ENCODE measurements around the gene MKLN1.

MKLN1 gene

DNA sequence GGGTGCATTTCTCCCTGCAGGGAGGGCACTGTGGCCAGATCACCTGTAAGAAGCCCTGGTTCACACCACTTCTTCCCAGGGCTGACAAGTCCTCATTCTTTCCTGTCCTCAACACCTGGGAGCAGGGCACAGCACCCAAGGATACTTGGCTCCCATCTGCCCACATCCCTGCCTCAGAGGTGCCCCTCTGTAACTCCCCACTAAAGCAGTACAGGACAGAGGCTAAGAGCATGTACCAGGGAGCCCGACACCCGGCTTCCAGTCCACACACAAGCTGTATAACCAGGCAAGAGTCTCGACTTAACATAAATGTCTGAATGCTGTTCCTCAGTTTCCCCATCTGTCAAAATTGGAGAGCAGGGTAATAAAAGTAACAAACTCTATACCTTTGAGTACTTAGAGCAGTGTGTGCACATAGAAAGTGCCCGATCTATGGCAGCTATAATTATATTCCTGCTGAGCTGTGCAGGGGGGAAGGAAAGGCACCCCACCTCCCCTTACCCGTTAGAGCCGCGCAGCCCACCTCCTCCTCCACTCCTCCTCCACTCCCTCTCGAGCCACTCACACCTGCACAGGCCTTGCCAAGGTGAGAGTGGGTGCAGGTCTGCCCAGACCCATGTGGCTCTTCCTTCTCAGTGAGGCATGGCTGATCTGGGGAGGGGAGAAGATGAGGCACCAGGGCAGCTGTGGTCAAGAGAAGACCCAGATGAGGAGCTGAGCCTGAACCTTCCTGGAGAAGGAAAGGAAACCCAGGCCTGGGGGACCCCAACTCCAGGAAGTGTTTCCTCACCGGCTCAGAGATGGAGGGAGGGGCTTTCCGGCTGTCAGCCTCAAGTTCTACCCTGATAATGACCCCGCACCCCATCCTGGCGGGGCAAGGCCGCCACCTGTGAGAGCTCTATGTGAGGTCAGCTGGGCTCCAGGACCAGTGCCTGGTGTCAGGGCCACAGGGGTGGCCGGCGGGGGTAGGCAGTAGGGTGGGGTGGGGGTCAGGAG is 206.2 kb downstream of the MKLN1 start:
- in situ Hi-C loops (cut with HindIII; ENCODE audit: low pct_ligation_motif_present, low sequenced_read_pairs) = no loop called here
- no peak overlapping the region for H3K27ac ChIP-seq
- H3K27me3 ChIP-seq (replicated peaks) = no peaks in the 10 kb centered on the region
- no peaks in the 10 kb centered on the region for H3K36me3 ChIP-seq (replicated peaks)
- no peak overlapping the region for H3K4me3 ChIP-seq (ENCODE audit: low read depth, low read length)
- TF ChIP-seq, protein P1, sequence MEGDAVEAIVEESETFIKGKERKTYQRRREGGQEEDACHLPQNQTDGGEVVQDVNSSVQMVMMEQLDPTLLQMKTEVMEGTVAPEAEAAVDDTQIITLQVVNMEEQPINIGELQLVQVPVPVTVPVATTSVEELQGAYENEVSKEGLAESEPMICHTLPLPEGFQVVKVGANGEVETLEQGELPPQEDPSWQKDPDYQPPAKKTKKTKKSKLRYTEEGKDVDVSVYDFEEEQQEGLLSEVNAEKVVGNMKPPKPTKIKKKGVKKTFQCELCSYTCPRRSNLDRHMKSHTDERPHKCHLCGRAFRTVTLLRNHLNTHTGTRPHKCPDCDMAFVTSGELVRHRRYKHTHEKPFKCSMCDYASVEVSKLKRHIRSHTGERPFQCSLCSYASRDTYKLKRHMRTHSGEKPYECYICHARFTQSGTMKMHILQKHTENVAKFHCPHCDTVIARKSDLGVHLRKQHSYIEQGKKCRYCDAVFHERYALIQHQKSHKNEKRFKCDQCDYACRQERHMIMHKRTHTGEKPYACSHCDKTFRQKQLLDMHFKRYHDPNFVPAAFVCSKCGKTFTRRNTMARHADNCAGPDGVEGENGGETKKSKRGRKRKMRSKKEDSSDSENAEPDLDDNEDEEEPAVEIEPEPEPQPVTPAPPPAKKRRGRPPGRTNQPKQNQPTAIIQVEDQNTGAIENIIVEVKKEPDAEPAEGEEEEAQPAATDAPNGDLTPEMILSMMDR (IDR thresholded peaks at IDR 0.05; ENCODE audit: low read depth, low read length, missing control alignments) = no peak
- no peak for DNase-seq

DNA sequence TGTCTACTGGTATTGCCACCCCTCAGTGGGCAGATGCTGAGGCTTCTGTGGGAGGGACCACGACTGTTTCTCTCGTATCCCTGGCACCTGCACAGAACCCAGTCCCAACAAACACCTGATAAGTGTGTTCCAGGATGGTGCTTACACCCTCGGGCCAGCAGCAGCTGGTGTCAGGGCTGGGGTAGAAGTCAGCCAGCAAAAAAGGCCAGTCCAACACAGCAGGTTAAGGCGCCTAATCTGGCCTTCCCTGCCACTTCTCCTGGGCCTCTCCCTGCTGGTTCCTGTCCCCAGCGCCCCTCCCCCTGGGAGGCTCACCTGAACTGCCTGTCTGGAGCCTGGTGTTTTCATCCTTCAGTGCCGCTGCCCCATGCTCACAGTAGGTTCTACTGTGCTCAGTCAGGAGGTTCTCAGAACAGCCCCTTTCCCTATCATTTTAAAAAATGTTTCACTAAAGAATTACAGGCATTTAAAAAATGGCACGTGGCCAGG is 208.7 kb downstream of the MKLN1 start:
- Histone ChIP-seq H3K36me3 (replicated peaks) (no peaks in the 10 kb centered on the region), H3K27me3 (replicated peaks) (no peaks in the 10 kb centered on the region), H3K27ac (no peak overlapping the region), H3K4me3 (ENCODE audit: low read depth, low read length) (no peak overlapping the region)
- no peak for DNase-seq
- TF ChIP-seq, protein P1 (IDR thresholded peaks at IDR 0.05; ENCODE audit: low read depth, low read length, missing control alignments) = no peak
- in situ Hi-C loops (cut with HindIII; ENCODE audit: low pct_ligation_motif_present, low sequenced_read_pairs) = no loop called here

DNA sequence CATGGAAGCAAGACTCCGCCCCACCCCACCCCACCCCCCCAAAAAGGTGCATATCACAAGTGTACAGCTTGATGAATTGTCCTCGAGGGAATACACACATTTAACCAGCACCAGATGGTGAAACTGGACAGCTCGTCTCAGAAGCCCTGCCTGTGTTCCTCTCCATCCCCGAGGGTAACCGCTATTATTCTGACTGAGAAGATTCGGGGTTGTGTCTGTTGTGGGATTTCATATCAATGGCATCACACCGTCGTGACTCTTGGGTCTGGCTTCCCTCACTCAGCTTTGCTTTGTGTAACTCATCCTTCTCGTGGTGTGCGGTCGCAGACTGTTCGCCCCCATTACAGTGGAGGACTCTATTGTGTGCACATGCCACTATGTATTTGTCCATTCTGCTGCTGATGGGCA is 209.9 kb downstream of the MKLN1 start:
- no peak overlapping the region for H3K4me3 ChIP-seq (ENCODE audit: low read depth, low read length)
- H3K27ac ChIP-seq = no peak overlapping the region
- no peak for DNase-seq
- in situ Hi-C loops (cut with HindIII; ENCODE audit: low pct_ligation_motif_present, low sequenced_read_pairs) = no loop called here
- no peaks in the 10 kb centered on the region for H3K36me3 ChIP-seq (replicated peaks)
- TF ChIP-seq, protein P1 (IDR thresholded peaks at IDR 0.05; ENCODE audit: low read depth, low read length, missing control alignments) = no peak
- no peaks in the 10 kb centered on the region for H3K27me3 ChIP-seq (replicated peaks)

DNA sequence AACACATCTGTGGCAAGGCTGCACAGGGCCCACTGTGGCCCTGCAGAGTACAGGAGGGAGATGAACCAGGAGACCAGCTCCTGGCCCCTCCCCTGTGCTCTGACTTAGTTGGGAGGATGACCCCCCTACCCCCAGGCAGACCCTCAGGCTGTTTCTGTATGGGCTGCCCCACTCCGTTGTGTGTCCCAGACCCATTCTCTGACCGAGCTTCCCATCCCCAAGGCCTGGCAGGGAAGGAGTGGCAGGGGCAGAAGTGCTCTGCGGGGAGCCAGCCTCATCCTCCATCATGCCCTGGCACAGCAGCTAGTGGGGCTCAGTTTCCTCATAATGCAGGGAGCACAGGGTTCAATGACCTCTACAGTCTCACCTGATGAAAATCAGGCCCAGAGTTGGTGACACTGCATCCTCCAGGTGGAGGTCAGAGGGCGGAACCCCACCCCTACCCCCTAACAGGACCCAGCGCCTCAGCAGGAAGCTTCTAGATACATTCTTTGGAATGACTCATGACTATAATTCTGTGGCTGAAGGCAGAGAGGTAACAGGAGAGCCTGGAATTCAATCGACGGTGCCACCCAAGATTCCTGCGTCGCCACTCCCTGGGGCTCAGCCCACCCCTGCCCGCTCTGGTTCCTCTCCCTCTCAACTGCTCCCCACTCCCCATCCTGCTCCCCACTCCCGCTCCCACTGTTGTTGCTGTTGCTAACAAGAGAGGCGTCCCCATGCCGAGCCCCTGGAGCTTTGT is 210.6 kb downstream of the MKLN1 start:
- no peaks in the 10 kb centered on the region for H3K27me3 ChIP-seq (replicated peaks)
- TF ChIP-seq, protein P1 (IDR thresholded peaks at IDR 0.05; ENCODE audit: low read depth, low read length, missing control alignments) = no peak
- H3K4me3 ChIP-seq (ENCODE audit: low read depth, low read length) = no peak overlapping the region
- no peak overlapping the region for H3K27ac ChIP-seq
- no peaks in the 10 kb centered on the region for H3K36me3 ChIP-seq (replicated peaks)
- DNase-seq = no peak
- in situ Hi-C loops (cut with HindIII; ENCODE audit: low pct_ligation_motif_present, low sequenced_read_pairs) = no loop called here

DNA sequence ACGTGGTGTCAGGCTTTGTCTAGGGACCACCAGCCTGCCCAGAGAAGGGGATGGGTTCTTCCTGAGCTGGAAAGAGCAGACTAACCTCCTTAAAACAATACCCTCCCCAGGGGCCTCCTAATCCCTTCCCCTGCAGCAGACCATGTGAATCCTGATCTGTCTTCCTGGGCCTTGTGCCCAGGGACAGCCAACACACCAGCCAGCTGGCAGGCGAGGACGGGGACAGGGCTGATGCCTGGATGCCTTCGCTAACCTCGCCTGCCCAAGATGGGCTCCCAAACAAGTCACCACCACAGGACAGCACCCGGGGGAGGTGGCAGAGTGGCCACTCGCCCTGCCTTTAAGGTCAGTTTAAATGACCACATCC is 211.1 kb downstream of the MKLN1 start:
- H3K27ac ChIP-seq = no peak overlapping the region
- in situ Hi-C loops (cut with HindIII; ENCODE audit: low pct_ligation_motif_present, low sequenced_read_pairs) = no loop called here

More for the DNA sequence above, 211.1 kb downstream of the MKLN1 start:
- H3K4me3 ChIP-seq (ENCODE audit: low read depth, low read length) = no peak overlapping the region
- no peaks in the 10 kb centered on the region for H3K27me3 ChIP-seq (replicated peaks)
- TF ChIP-seq, protein P1 (IDR thresholded peaks at IDR 0.05; ENCODE audit: low read depth, low read length, missing control alignments) = no peak
- H3K36me3 ChIP-seq (replicated peaks) = no peaks in the 10 kb centered on the region
- no peak for DNase-seq
